Hepatocyte (in vitro differentiated cells): ENCODE measurements around the gene PHLDA2. TPM values are rescaled to one million over a fixed set of nuclear protein-coding genes. Genes with fewer than 3 reads are reported as not detected.
A peak's percentile ranks its signal among the peaks of the same experiment; 100 is the strongest.

Source experiments
- DNase-seq: peaks from one replicate; pipeline ENCODE4 v3.0.0-alpha.2; 2016; ENCODE audit warnings: low spot score
- H2AFZ ChIP-seq: fragments of 200-600 bp; sonication (generic); 2 replicates; pipeline ENCODE4 v1.6.0; 2016; ENCODE audit warnings: antibody characterized with exemption, mild to moderate bottlenecking
- H3K27ac ChIP-seq: fragments of 200-600 bp; sonication (generic); 2 replicates; pipeline ENCODE4 v1.5.1; 2016; ENCODE audit warnings: mild to moderate bottlenecking
- H3K27me3 ChIP-seq: fragments of 200-600 bp; sonication (generic); 2 replicates; pipeline ENCODE4 v1.6.1; 2016
- H3K36me3 ChIP-seq: fragments of 200-600 bp; sonication (generic); replicated peaks from 2 replicates; pipeline ENCODE4 v1.5.1; 2016; ENCODE audit warnings: low read depth; ENCODE audit not compliant: insufficient read depth
- H3K4me1 ChIP-seq: fragments of 200-600 bp; sonication (generic); 2 replicates; pipeline ENCODE4 v1.5.1; 2016; ENCODE audit warnings: mild to moderate bottlenecking, moderate library complexity; ENCODE audit not compliant: insufficient read depth
- H3K4me2 ChIP-seq: fragments of 200-600 bp; sonication (generic); 2 replicates; pipeline ENCODE4 v1.6.0; 2016
- H3K4me3 ChIP-seq: fragments of 200-600 bp; sonication (generic); 2 replicates; pipeline ENCODE4 v1.5.1; 2016; ENCODE audit warnings: mild to moderate bottlenecking
- H3K79me2 ChIP-seq: fragments of 200-600 bp; sonication (generic); 2 replicates; pipeline ENCODE4 v1.6.0; 2017; ENCODE audit warnings: mild to moderate bottlenecking
- H3K9me2 ChIP-seq: fragments of 200-600 bp; sonication (generic); replicated peaks from 2 replicates; pipeline ENCODE4 v1.6.0; 2017; ENCODE audit warnings: mild to moderate bottlenecking; ENCODE audit not compliant: insufficient read depth
- H3K9me3 ChIP-seq: fragments of 200-600 bp; sonication (generic); 2 replicates; pipeline ENCODE4 v1.5.1; 2016; ENCODE audit warnings: low read depth, mild to moderate bottlenecking
- H4K20me1 ChIP-seq: fragments of 200-600 bp; sonication (generic); 2 replicates; pipeline ENCODE4 v1.6.0; 2016; ENCODE audit warnings: mild to moderate bottlenecking; ENCODE audit not compliant: insufficient read depth, poor library complexity, severe bottlenecking
- CTCF ChIP-seq: fragments of 200-600 bp; sonication (generic); IDR thresholded peaks from 2 replicates; pipeline ENCODE4 v1.5.1; 2016; ENCODE audit warnings: antibody characterized with exemption, mild to moderate bottlenecking; ENCODE audit not compliant: poor library complexity
- EZH2 ChIP-seq: fragments of 200-600 bp; sonication (generic); IDR thresholded peaks from 2 replicates; pipeline ENCODE4 v1.6.1; 2016; ENCODE audit warnings: antibody characterized with exemption, mild to moderate bottlenecking, borderline replicate concordance
- EZH2phosphoT487 ChIP-seq: fragments of 200-600 bp; sonication (generic); IDR thresholded peaks from one replicate; pipeline ENCODE4 v1.6.1; 2018; ENCODE audit warnings: antibody characterized with exemption, mild to moderate bottlenecking, low read depth, moderate library complexity; ENCODE audit not compliant: unreplicated experiment, severe bottlenecking
- WGBS: methylation state at CpG from one replicate; pipeline ENCODE4 v1.1.6; 2016; ENCODE audit warnings: low lambda C conversion rate; ENCODE audit errors: missing lambda C conversion rate; 5-methylcytosine and 5-hydroxymethylcytosine counted together
- polyA plus RNA-seq: library from polyadenylated mRNA; unstranded; fragments of >200 nt; fragmentation: Nextera tagmentation; extraction: Ambion mirVana; gene quantifications from 2 replicates; pipeline ENCODE4 v1.2.1, GENCODE V29; 2016
- total RNA-seq: library from RNA; depleted of rRNA; stranded (reverse); fragments of >200 nt; gene quantifications from 2 replicates; pipeline ENCODE4 v1.2.3, GENCODE V29; 2014

PHLDA2 gene
- total and polyA plus RNA-seq, 2 experiments from 2014 or later = 7.1 to 62.4 TPM

- Histone ChIP-seq H2AFZ (peak overlapping the region; percentile 18), H3K36me3 (no peaks in the 10 kb centered on the region), H3K4me2 (peak overlapping the region; percentile 88), H3K4me3 (no peak overlapping the region), H3K27ac (peak overlapping the region; percentile 94), H4K20me1 (no peaks in the 10 kb centered on the region), H3K79me2 (no peaks in the 10 kb centered on the region), H3K9me2 (no peaks in the 10 kb centered on the region), H3K27me3 (peaks cover 26% of the 10 kb centered on the region), H3K4me1 (peaks cover 16% of the 10 kb centered on the region), H3K9me3 (no peaks in the 10 kb centered on the region)
- peak; percentile 56 for TF ChIP-seq CTCF
- no peak for TF ChIP-seq EZH2phosphoT487
- DNase-seq = peak; percentile 90
- 44% methylated on average over 14 of the region's 21 CpGs for WGBS
Observed at GRCh38 chr11:2930704-2931419, 1.6 kb upstream of the PHLDA2 start.

DNA sequence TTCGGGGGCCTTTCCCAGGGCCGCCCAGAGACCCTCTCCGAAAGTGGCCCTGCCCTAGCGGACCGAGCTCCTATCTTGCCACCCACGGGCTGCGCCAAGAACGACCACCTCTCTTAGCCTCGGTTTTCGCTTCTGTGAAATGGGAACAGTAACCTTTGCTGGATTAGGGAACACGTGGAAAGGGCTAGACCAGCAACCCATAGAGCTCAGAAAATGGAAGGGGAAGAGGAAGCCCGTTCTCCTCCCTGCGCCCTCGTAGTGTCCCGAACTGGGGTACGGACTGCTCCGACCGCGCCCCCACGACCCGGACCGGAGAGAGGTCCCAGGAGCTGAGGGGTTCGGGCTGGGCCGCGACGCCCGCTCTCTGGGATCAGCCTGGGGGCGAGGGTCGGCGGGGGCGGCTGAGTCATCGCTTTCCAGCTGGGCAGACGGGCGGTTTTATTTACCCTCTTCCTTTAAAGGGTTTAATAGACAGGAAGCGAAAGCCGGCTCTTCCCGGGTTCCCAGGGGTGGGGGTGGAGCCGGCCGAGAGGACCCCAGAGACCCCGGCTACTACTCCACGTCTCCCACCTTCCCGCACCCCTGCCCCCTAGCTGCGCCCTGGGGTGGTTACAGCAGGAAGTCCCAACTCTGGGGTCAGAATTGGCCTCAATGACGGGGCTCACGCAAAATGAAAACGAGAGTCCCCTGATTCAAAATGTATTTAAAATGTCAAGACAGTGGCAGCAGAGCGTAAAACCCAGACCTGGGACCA, 907 bp upstream of the PHLDA2 start:
- Histone ChIP-seq H3K4me3 (peak overlapping the region; percentile 2), H2AFZ (peak overlapping the region; percentile 18), H3K36me3 (no peaks in the 10 kb centered on the region), H3K4me2 (peak overlapping the region; percentile 88), H3K9me3 (no peaks in the 10 kb centered on the region), H3K27me3 (peaks cover 26% of the 10 kb centered on the region), H3K4me1 (peaks cover 16% of the 10 kb centered on the region), H4K20me1 (no peaks in the 10 kb centered on the region), H3K9me2 (no peaks in the 10 kb centered on the region), H3K27ac (peak overlapping the region; percentile 94), H3K79me2 (no peaks in the 10 kb centered on the region)
- 8% methylated on average over 46 of the region's 47 CpGs for WGBS
- TF ChIP-seq CTCF = no peak
- TF ChIP-seq EZH2 = peak; percentile 27
- DNase-seq = peak; percentile 84

DNA sequence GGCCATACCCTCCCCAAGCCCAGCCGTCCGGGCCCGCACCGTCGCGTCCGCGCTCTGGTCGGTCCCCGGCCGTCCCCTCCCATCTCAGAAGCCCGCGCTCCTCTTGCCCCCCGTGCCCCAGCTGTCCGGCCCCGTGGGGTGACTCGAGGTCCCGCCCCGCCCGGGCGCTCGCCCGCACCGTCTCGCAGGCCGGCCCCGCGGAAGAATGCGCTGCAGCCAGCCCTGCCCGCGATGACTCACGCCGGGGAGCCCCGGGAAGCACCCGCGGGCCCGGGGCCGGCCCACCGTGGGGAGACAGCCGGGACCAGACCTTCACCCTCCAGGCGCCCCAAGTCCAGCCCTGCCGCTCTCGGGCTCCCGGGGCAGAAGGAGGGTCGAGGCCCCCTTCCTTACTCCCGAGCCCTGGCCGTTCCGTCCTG, 320 bp upstream of the PHLDA2 start:
- Histone ChIP-seq H3K9me2 (no peaks in the 10 kb centered on the region), H3K9me3 (no peaks in the 10 kb centered on the region), H3K4me2 (peak overlapping the region; percentile 88), H3K36me3 (no peaks in the 10 kb centered on the region), H2AFZ (peak overlapping the region; percentile 18), H3K79me2 (no peaks in the 10 kb centered on the region), H4K20me1 (no peaks in the 10 kb centered on the region), H3K4me1 (peaks cover 16% of the 10 kb centered on the region), H3K27me3 (peaks cover 26% of the 10 kb centered on the region), H3K27ac (peak overlapping the region; percentile 94), H3K4me3 (peak overlapping the region; percentile 2)
- no peak for TF ChIP-seq CTCF
- no peak for TF ChIP-seq EZH2phosphoT487
- TF ChIP-seq EZH2 = no peak
- 9% methylated on average over 17 of the region's 48 CpGs for WGBS
- DNase-seq = peak; percentile 87
